Spinal cord (tissue), 10 donors: Measurements from ENCODE around the gene NFATC4. TPM values are rescaled to one million over a fixed set of nuclear protein-coding genes. Genes with fewer than 3 reads are reported as not detected.

Experiments
- DNase-seq, 6 donors: peaks; one replicate each; pipeline versions ENCODE4 v3.0.0 to v3.0.0-alpha.2; 2013 to 2015; ENCODE audit warnings: low spot score in 6 of 6, low read depth in 4 of 6
- H3K27ac ChIP-seq: one replicate; pipeline ENCODE4 v1.5.1; 2013; ENCODE audit warnings: low read depth, low read length, control low read depth
- H3K27me3 ChIP-seq: one replicate; pipeline ENCODE4 v1.6.1; 2013; ENCODE audit warnings: low read length; ENCODE audit not compliant: control insufficient read depth, insufficient read depth
- H3K36me3 ChIP-seq: one replicate; pipeline ENCODE4 v1.6.1; 2013; ENCODE audit warnings: low read length; ENCODE audit not compliant: control insufficient read depth, insufficient read depth
- H3K4me1 ChIP-seq: one replicate; pipeline ENCODE4 v1.6.1; 2013; ENCODE audit warnings: low read length; ENCODE audit not compliant: control insufficient read depth, insufficient read depth
- H3K4me3 ChIP-seq: one replicate; pipeline ENCODE4 v1.5.1; 2013; ENCODE audit warnings: low read depth, low read length, control low read depth
- H3K9me3 ChIP-seq: one replicate; pipeline ENCODE4 v1.6.1; 2013; ENCODE audit warnings: low read length; ENCODE audit not compliant: control insufficient read depth, insufficient read depth
- WGBS: methylation state at CpG from one replicate; pipeline ENCODE4 v1.1.5; 2013; ENCODE audit warnings: missing lambda C conversion rate; ENCODE audit not compliant: insufficient coverage; 5-methylcytosine and 5-hydroxymethylcytosine counted together
- polyA plus RNA-seq, 2 donors: library from polyadenylated mRNA; unstranded; fragments of 120-200 nt; gene quantifications; one replicate each; pipeline ENCODE4 v1.2.1, GENCODE V29; 2013; ENCODE audit not compliant: insufficient read length in 2 of 2
- total RNA-seq, 2 donors: library from RNA; depleted of rRNA in 1 of 2; stranded (reverse); fragments of 120-200 nt in 1 of 2; fragments of >200 nt in 1 of 2; gene quantifications; one replicate each; pipeline versions ENCODE4 v1.2.3 to v1.2.4, GENCODE V29; 2013 to 2014
- donor health status: healthy.

Gene NFATC4
- total and polyA plus RNA-seq, 4 donors = 10.8 to 63.3 (median 32.8) TPM

- 73% methylated on average over 7 of the region's 8 CpGs for WGBS
- Histone ChIP-seq H3K27me3 (peaks cover 85% of the 10 kb centered on the region), H3K4me1 (peaks cover 43% of the 10 kb centered on the region)
These were observed 30.2 kb upstream of the NFATC4 start for GRCh38 chr14:24337824-24338175.

GRCh38 chr14:24338843-24339242, 29.1 kb upstream of the NFATC4 start:
- 55% methylated on average over 14 of the region's 14 CpGs for WGBS
- no peak for DNase-seq
- Histone ChIP-seq H3K36me3 (no peaks in the 10 kb centered on the region), H3K9me3 (no peaks in the 10 kb centered on the region), H3K4me1 (peaks cover 33% of the 10 kb centered on the region), H3K27ac (no peak overlapping the region), H3K27me3 (peaks cover 77% of the 10 kb centered on the region), H3K4me3 (no peak overlapping the region)

More at GRCh38 chr14:24337824-24338175, 30.2 kb upstream of the NFATC4 start:
- Histone ChIP-seq H3K27ac (no peak overlapping the region), H3K36me3 (no peaks in the 10 kb centered on the region), H3K4me3 (no peak overlapping the region), H3K9me3 (no peaks in the 10 kb centered on the region)
- no peak for DNase-seq

GRCh38 chr14:24339284-24340151, 28.5 kb upstream of the NFATC4 start, which contains the start of gene RIPK3:
TSS of gene RIPK3 (minus strand) at chr14:24339991. CDS start at chr14:24339826, 165 bp downstream.
- Histone ChIP-seq H3K9me3 (no peaks in the 10 kb centered on the region), H3K36me3 (no peaks in the 10 kb centered on the region), H3K27me3 (peaks cover 71% of the 10 kb centered on the region), H3K27ac (no peak within 1 kb of the TSS), H3K4me1 (peaks cover 27% of the 10 kb centered on the region), H3K4me3 (peak within 1 kb of the TSS; percentile 22)
- 6% methylated on average over 36 of the region's 51 CpGs for WGBS
- no peak for DNase-seq

GRCh38 chr14:24340606-24341005, 27.4 kb upstream of the NFATC4 start:
- peaks cover 17% of the 10 kb centered on the region for H3K4me1 ChIP-seq
- no peak for DNase-seq
- H3K36me3 ChIP-seq = no peaks in the 10 kb centered on the region
- no CpG with 5 or more reads among the region's 1 CpG for WGBS
- no peak overlapping the region for H3K27ac ChIP-seq
- H3K27me3 ChIP-seq = peaks cover 62% of the 10 kb centered on the region
- H3K9me3 ChIP-seq = no peaks in the 10 kb centered on the region
- no peak overlapping the region for H3K4me3 ChIP-seq

GRCh38 chr14:24342889-24343288, 25.1 kb upstream of the NFATC4 start:
- no peaks in the 10 kb centered on the region for H3K9me3 ChIP-seq
- H3K27ac ChIP-seq = no peak overlapping the region
- H3K36me3 ChIP-seq = no peaks in the 10 kb centered on the region
- 73% methylated on average over 2 of the region's 4 CpGs for WGBS
- peaks cover 43% of the 10 kb centered on the region for H3K27me3 ChIP-seq
- DNase-seq = no peak
- peaks cover 14% of the 10 kb centered on the region for H3K4me1 ChIP-seq
- no peak overlapping the region for H3K4me3 ChIP-seq

GRCh38 chr14:24343795-24344660, 24.0 kb upstream of the NFATC4 start:
- H3K27me3 ChIP-seq = peaks cover 34% of the 10 kb centered on the region

GRCh38 chr14:24347134-24347533, 20.9 kb upstream of the NFATC4 start:
- DNase-seq = no peak
- no peak overlapping the region for H3K27ac ChIP-seq
- H3K4me1 ChIP-seq = no peaks in the 10 kb centered on the region
- H3K4me3 ChIP-seq = no peak overlapping the region
- peaks cover 26% of the 10 kb centered on the region for H3K27me3 ChIP-seq
- 33% methylated on average over 1 of the region's 1 CpG for WGBS
- no peaks in the 10 kb centered on the region for H3K36me3 ChIP-seq
- H3K9me3 ChIP-seq = no peaks in the 10 kb centered on the region

More at GRCh38 chr14:24343795-24344660, 24.0 kb upstream of the NFATC4 start:
- Histone ChIP-seq H3K27ac (no peak overlapping the region), H3K36me3 (no peaks in the 10 kb centered on the region), H3K9me3 (no peaks in the 10 kb centered on the region), H3K4me3 (no peak overlapping the region), H3K4me1 (peaks cover 10% of the 10 kb centered on the region)
- DNase-seq = no peak
- WGBS = 80% methylated on average over 2 of the region's 7 CpGs

GRCh38 chr14:24348186-24348585, 19.8 kb upstream of the NFATC4 start:
- no peak for DNase-seq
- H3K4me3 ChIP-seq = no peak overlapping the region
- H3K36me3 ChIP-seq = no peaks in the 10 kb centered on the region
- no peak overlapping the region for H3K27ac ChIP-seq
- WGBS = 100% methylated on average over 2 of the region's 2 CpGs
- peaks cover 30% of the 10 kb centered on the region for H3K27me3 ChIP-seq
- H3K9me3 ChIP-seq = no peaks in the 10 kb centered on the region
- no peaks in the 10 kb centered on the region for H3K4me1 ChIP-seq

- Histone ChIP-seq H3K36me3 (no peaks in the 10 kb centered on the region), H3K9me3 (no peaks in the 10 kb centered on the region), H3K4me3 (no peak overlapping the region), H3K4me1 (no peaks in the 10 kb centered on the region), H3K27ac (no peak overlapping the region), H3K27me3 (peaks cover 28% of the 10 kb centered on the region)
- no peak for DNase-seq
- 71% methylated on average over 3 of the region's 5 CpGs for WGBS
These were observed 18.2 kb upstream of the NFATC4 start for GRCh38 chr14:24349742-24350141.
